ENCODE results near the gene KRTAP3-3.

- TF ChIP-seq CTCF (IDR thresholded peaks at IDR 0.05) (no peak), FOXP1 (CRISPR knock-in tag; IDR thresholded peaks at IDR 0.05; ENCODE audit: borderline replicate concordance) (no peak), ATF3 (CRISPR knock-in tag; conservative IDR thresholded peaks at IDR 0.05) (no peak)
Measured at GRCh38 chr17:41024697-41025096, 30.7 kb upstream of the KRTAP3-3 start.

Data from WTC11 (cell line).